Purkinje cell (primary cell): Measurements from ENCODE around the gene MACC1. TPM values are rescaled to one million over a fixed set of nuclear protein-coding genes. Genes with fewer than 3 reads are reported as not detected.

Experiments
- polyA plus RNA-seq: library from polyadenylated mRNA; unstranded; fragments of >200 nt; fragmentation: Nextera tagmentation; gene quantifications from 2 replicates; pipeline ENCODE4 v1.2.1, GENCODE V29; 2014

MACC1 gene, protein sequence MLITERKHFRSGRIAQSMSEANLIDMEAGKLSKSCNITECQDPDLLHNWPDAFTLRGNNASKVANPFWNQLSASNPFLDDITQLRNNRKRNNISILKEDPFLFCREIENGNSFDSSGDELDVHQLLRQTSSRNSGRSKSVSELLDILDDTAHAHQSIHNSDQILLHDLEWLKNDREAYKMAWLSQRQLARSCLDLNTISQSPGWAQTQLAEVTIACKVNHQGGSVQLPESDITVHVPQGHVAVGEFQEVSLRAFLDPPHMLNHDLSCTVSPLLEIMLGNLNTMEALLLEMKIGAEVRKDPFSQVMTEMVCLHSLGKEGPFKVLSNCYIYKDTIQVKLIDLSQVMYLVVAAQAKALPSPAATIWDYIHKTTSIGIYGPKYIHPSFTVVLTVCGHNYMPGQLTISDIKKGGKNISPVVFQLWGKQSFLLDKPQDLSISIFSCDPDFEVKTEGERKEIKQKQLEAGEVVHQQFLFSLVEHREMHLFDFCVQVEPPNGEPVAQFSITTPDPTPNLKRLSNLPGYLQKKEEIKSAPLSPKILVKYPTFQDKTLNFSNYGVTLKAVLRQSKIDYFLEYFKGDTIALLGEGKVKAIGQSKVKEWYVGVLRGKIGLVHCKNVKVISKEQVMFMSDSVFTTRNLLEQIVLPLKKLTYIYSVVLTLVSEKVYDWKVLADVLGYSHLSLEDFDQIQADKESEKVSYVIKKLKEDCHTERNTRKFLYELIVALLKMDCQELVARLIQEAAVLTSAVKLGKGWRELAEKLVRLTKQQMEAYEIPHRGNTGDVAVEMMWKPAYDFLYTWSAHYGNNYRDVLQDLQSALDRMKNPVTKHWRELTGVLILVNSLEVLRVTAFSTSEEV
- polyA plus RNA-seq, result 0.15 TPM in 1 of 2 replicates, not detected in the other

GRCh38 chr7:20217193-20217948 is at the start of gene MACC1:
Gene MACC1, minus strand, starts transcription at chr7:20217384. Its CDS starts 55,522 bp downstream, at chr7:20161862.

Other genes starting within 250 kb of the MACC1 start
- gene ITGB8, start 113.5 kb upstream of the MACC1 start, polyA plus RNA-seq, result 3.3 and 5.3 TPM in 2 replicates